CD4-positive, alpha-beta T cell treated with Interleukin-12 subunit alpha and Interleukin-12 subunit beta, for 1 hour (primary cell): ENCODE results near the gene SLC25A13.
"Not testable (repeated sequence)": the region's sequence is repeated elsewhere in the genome, so short reads cannot be mapped to it uniquely, and the experiment has no call there.

ENCODE experiments used
- DNase-seq: peaks from one replicate; pipeline ENCODE4 v3.0.0-alpha.2; 2020

The SLC25A13 gene

GRCh38 chr7:96321031-96321657 is 754 bp downstream of the SLC25A13 start:
- no peak for DNase-seq

GRCh38 chr7:96320442-96320841 is 1.5 kb downstream of the SLC25A13 start:
- DNase-seq = no peak

- DNase-seq = no peak
Measured at GRCh38 chr7:96319439-96319838, 2.5 kb downstream of the SLC25A13 start.

- DNase-seq = no peak
Measured at GRCh38 chr7:96316949-96317348, 4.9 kb downstream of the SLC25A13 start.

- DNase-seq = no peak
Measured at GRCh38 chr7:96315125-96315512, 6.8 kb downstream of the SLC25A13 start.

GRCh38 chr7:96314402-96315124 is 7.3 kb downstream of the SLC25A13 start:
- DNase-seq = no peak

- DNase-seq = no peak
Measured at GRCh38 chr7:96313940-96314339, 8.0 kb downstream of the SLC25A13 start.

- DNase-seq = no peak
Measured at GRCh38 chr7:96312502-96312901, 9.4 kb downstream of the SLC25A13 start.

- DNase-seq = no peak
Measured at GRCh38 chr7:96311967-96312366, 9.9 kb downstream of the SLC25A13 start.

- no peak for DNase-seq
Measured at GRCh38 chr7:96310110-96310509, 11.8 kb downstream of the SLC25A13 start.

GRCh38 chr7:96308950-96309263 is 13.0 kb downstream of the SLC25A13 start:
- DNase-seq = no peak

GRCh38 chr7:96308253-96308949 is 13.5 kb downstream of the SLC25A13 start:
- DNase-seq = no peak

GRCh38 chr7:96306385-96307125 is 15.3 kb downstream of the SLC25A13 start:
- no peak for DNase-seq

- DNase-seq = no peak
Measured at GRCh38 chr7:96305915-96306314, 16.0 kb downstream of the SLC25A13 start.

- no peak for DNase-seq
Measured at GRCh38 chr7:96304573-96304972, 17.3 kb downstream of the SLC25A13 start.

- DNase-seq = no peak
Measured at GRCh38 chr7:96303686-96304443, 18.0 kb downstream of the SLC25A13 start.

- no peak for DNase-seq
Measured at GRCh38 chr7:96303105-96303685, 18.7 kb downstream of the SLC25A13 start.

- no peak for DNase-seq
Measured at GRCh38 chr7:96300986-96301385, 20.9 kb downstream of the SLC25A13 start.

GRCh38 chr7:96300502-96300901 is 21.4 kb downstream of the SLC25A13 start:
- no peak for DNase-seq

GRCh38 chr7:96299496-96299895 is 22.4 kb downstream of the SLC25A13 start:
- no peak for DNase-seq

GRCh38 chr7:96297876-96298275 is 24.0 kb downstream of the SLC25A13 start:
- no peak for DNase-seq

- not testable (repeated sequence) for DNase-seq
Measured at GRCh38 chr7:96297446-96297845, 24.5 kb downstream of the SLC25A13 start.
